ENCODE results near the gene CHST15.
"Not testable (repeated sequence)": the region's sequence is repeated elsewhere in the genome, so short reads cannot be mapped to it uniquely, and the experiment has no call there.

DNA sequence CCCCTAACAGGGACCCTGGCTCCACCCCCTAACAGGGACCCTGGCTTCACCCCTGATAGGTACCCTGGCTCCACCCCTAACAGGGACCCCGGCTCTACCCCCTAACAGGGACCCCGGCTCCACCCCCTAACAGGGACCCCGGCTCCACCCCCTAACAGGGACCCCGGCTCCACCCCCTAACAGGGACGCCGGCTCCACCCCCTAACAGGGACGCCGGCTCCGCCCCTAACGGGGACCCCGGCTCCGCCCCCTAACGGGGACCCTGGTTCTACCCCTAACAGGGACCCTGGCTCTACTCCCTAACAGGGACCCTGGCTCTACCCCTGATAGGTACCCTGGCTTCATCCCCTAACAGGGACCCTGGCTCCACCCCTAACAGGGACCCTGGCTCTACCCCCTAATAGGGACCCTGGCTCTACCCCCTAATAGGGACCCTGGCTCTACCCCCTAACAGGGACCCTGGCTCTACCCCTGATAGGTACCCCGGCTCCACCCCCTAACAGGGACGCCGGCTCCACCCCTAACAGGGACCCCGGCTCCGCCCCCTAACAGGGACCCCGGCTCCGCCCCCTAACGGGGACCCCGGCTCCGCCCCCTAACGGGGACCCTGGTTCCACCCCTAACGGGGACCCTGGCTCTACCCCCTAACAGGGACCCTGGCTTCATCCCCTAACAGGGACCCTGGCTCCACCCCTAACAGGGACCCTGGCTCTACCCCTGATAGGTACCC is 58.7 kb downstream of the CHST15 start:
- not testable (repeated sequence) for TF ChIP-seq POLR2A (IDR thresholded peaks at IDR 0.05)
- TF ChIP-seq, protein P1, sequence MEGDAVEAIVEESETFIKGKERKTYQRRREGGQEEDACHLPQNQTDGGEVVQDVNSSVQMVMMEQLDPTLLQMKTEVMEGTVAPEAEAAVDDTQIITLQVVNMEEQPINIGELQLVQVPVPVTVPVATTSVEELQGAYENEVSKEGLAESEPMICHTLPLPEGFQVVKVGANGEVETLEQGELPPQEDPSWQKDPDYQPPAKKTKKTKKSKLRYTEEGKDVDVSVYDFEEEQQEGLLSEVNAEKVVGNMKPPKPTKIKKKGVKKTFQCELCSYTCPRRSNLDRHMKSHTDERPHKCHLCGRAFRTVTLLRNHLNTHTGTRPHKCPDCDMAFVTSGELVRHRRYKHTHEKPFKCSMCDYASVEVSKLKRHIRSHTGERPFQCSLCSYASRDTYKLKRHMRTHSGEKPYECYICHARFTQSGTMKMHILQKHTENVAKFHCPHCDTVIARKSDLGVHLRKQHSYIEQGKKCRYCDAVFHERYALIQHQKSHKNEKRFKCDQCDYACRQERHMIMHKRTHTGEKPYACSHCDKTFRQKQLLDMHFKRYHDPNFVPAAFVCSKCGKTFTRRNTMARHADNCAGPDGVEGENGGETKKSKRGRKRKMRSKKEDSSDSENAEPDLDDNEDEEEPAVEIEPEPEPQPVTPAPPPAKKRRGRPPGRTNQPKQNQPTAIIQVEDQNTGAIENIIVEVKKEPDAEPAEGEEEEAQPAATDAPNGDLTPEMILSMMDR (IDR thresholded peaks at IDR 0.05): not testable (repeated sequence)
